Measurements from ENCODE around the gene MRGPRF. TPM values are rescaled to one million over a fixed set of nuclear protein-coding genes. Genes with fewer than 3 reads are reported as not detected.

The MRGPRF gene
- polyA plus RNA-seq, 2 of the 4 experiments (the other 2 are of a cell fraction): 0.04 TPM; not detected in 1

GRCh38 chr11:69010964-69011623 is 2.0 kb downstream of the MRGPRF start:
- FAIRE-seq: no peak
- H3K4me3 ChIP-seq: no peak overlapping the region
- DNase-seq (ENCODE audit: low read depth in 1 of 2, low spot score in 1 of 2): peak in 1 of 2 experiments; percentile 31
- peak in 1 of 2 experiments; percentile 10; a peak in 2 of 6 replicates for ATAC-seq
- CTCF ChIA-PET: interaction anchor here (0.8 to 1.6 kb wide), 2 partner anchors 11 to 31 kb away, joined by 3 to 6 read pairs; no protein-coding TSS in a partner anchor
- POLR2A ChIA-PET: no interaction called here
- 0 out of 3 replicates have a peak overlapping the region, but pooled peaks have one; percentile 14 for H3K4me2 ChIP-seq
- no peaks in the 10 kb centered on the region for H3K9me3 ChIP-seq
- peaks cover 39% of the 10 kb centered on the region for H3K4me1 ChIP-seq
- 90% methylated on average over 14 of the region's 43 CpGs for WGBS (ENCODE audit: missing lambda C conversion rate)
- TF ChIP-seq CBX8 (IDR thresholded peaks at IDR 0.05) (no peak), PBX3 (IDR thresholded peaks at IDR 0.05) (no peak), HES2 (IDR thresholded peaks at IDR 0.05) (no peak), ZNF302 (CRISPR knock-in tag; IDR thresholded peaks at IDR 0.05) (no peak), FOSB (CRISPR knock-in tag; IDR thresholded peaks at IDR 0.05) (no peak), MAZ (IDR thresholded peaks at IDR 0.05; ENCODE audit: borderline replicate concordance, low read depth, low read length) (no peak), ZC3H11A (IDR thresholded peaks at IDR 0.05) (no peak), JUN (IDR thresholded peaks at IDR 0.05) (no peak), CTCF (IDR thresholded peaks at IDR 0.05) (no peak), CEBPB (IDR thresholded peaks at IDR 0.05) (no peak), USF2 (IDR thresholded peaks at IDR 0.05) (no peak), RNF2 (IDR thresholded peaks at IDR 0.05; ENCODE audit: borderline replicate concordance, low read depth) (no peak), HOXA7 (CRISPR knock-in tag; IDR thresholded peaks at IDR 0.05) (no peak), CBX2 (IDR thresholded peaks at IDR 0.05; ENCODE audit: borderline replicate concordance, low read depth) (no peak), ZSCAN20 (CRISPR knock-in tag; IDR thresholded peaks at IDR 0.05) (no peak)
- H3K27ac ChIP-seq: peak overlapping the region in 1 of 2 experiments; percentile 89; a peak in 3 of 6 replicates

GRCh38 chr11:69010361-69010891 is 2.6 kb downstream of the MRGPRF start:
- peaks cover 39% of the 10 kb centered on the region for H3K4me1 ChIP-seq
- DNase-seq (ENCODE audit: low read depth in 1 of 2, low spot score in 1 of 2) (no peak), ATAC-seq (no peak), FAIRE-seq (no peak)
- H3K4me3 ChIP-seq: no peak overlapping the region
- CTCF ChIA-PET: interaction anchor here (0.8 to 1.6 kb wide), 2 partner anchors 10 to 31 kb away, joined by 3 to 6 read pairs; no protein-coding TSS in a partner anchor
- H3K4me2 ChIP-seq: 0 out of 3 replicates have a peak overlapping the region, but pooled peaks have one; percentile 14
- no peak for TF ChIP-seq NR3C1 (IDR thresholded peaks at IDR 0.05)
- no peak for TF ChIP-seq NFE2L2 (conservative IDR thresholded peaks at IDR 0.05; ENCODE audit: low read length)
- no peak for TF ChIP-seq BCL3 (IDR thresholded peaks at IDR 0.05)
- no peak for TF ChIP-seq CTCF (IDR thresholded peaks at IDR 0.05)
- H3K9me3 ChIP-seq: no peaks in the 10 kb centered on the region
- peak overlapping the region; percentile 69 to 89; a peak in 5 of 6 replicates for H3K27ac ChIP-seq
- WGBS (ENCODE audit: missing lambda C conversion rate): 89% methylated on average over 7 of the region's 9 CpGs
- POLR2A ChIA-PET: no interaction called here
